ENCODE results near the gene C4orf50.

The C4orf50 gene

GRCh38 chr4:6018331-6018730 lies at the start of gene C4orf50:
C4orf50 (minus strand) TSS chr4:6018431.
- Histone ChIP-seq H3F3A (ENCODE audit: insufficient read depth, low read length) (no peaks in the 10 kb centered on the region), H3K4me3 (ENCODE audit: low read depth, low read length, poor library complexity, severe bottlenecking) (no peak within 1 kb of the TSS), H3K27me3 (ENCODE audit: insufficient read depth, low read length) (no peaks in the 10 kb centered on the region), H3K9me2 (ENCODE audit: low read depth, low read length) (no peaks in the 10 kb centered on the region), H3K9ac (ENCODE audit: low read length) (no peak within 1 kb of the TSS), H3K9me3 (ENCODE audit: low read length) (no peaks in the 10 kb centered on the region), H3K36me3 (ENCODE audit: insufficient read depth, low read length) (no peaks in the 10 kb centered on the region), H2AFZ (ENCODE audit: low read length) (no peak within 1 kb of the TSS), H4K20me1 (ENCODE audit: insufficient read depth, low read length) (no peaks in the 10 kb centered on the region), H3K27ac (ENCODE audit: low read depth, low read length, poor library complexity, severe bottlenecking) (no peak within 1 kb of the TSS), H3K79me2 (ENCODE audit: insufficient read depth, low read length) (no peaks in the 10 kb centered on the region), H3K4me1 (ENCODE audit: insufficient read depth, low read length, severe bottlenecking) (no peaks in the 10 kb centered on the region), H3K4me2 (ENCODE audit: low read length) (no peak within 1 kb of the TSS)
- no peak for TF ChIP-seq CTCF (IDR thresholded peaks at IDR 0.05; ENCODE audit: low read length)
- TF ChIP-seq EZH2 (IDR thresholded peaks at IDR 0.05; ENCODE audit: borderline replicate concordance, low read length), result no peak

GRCh38 chr4:6065934-6066590 lies 47.8 kb upstream of the C4orf50 start:
- Histone ChIP-seq H3K27ac (ENCODE audit: low read depth, low read length, poor library complexity, severe bottlenecking) (no peak overlapping the region), H3K4me3 (ENCODE audit: low read depth, low read length, poor library complexity, severe bottlenecking) (no peak overlapping the region), H3K9me3 (ENCODE audit: low read length) (no peaks in the 10 kb centered on the region), H3K27me3 (ENCODE audit: insufficient read depth, low read length) (no peaks in the 10 kb centered on the region), H3K9ac (ENCODE audit: low read length) (no peak overlapping the region), H3K36me3 (ENCODE audit: insufficient read depth, low read length) (no peaks in the 10 kb centered on the region), H3F3A (ENCODE audit: insufficient read depth, low read length) (no peaks in the 10 kb centered on the region), H3K9me2 (ENCODE audit: low read depth, low read length) (no peaks in the 10 kb centered on the region), H3K4me2 (ENCODE audit: low read length) (no peak overlapping the region), H2AFZ (ENCODE audit: low read length) (no peak overlapping the region), H3K4me1 (ENCODE audit: insufficient read depth, low read length, severe bottlenecking) (no peaks in the 10 kb centered on the region), H4K20me1 (ENCODE audit: insufficient read depth, low read length) (no peaks in the 10 kb centered on the region), H3K79me2 (ENCODE audit: insufficient read depth, low read length) (no peaks in the 10 kb centered on the region)
- TF ChIP-seq EZH2 (IDR thresholded peaks at IDR 0.05; ENCODE audit: borderline replicate concordance, low read length), result no peak
- no peak for TF ChIP-seq CTCF (IDR thresholded peaks at IDR 0.05; ENCODE audit: low read length)

DNA sequence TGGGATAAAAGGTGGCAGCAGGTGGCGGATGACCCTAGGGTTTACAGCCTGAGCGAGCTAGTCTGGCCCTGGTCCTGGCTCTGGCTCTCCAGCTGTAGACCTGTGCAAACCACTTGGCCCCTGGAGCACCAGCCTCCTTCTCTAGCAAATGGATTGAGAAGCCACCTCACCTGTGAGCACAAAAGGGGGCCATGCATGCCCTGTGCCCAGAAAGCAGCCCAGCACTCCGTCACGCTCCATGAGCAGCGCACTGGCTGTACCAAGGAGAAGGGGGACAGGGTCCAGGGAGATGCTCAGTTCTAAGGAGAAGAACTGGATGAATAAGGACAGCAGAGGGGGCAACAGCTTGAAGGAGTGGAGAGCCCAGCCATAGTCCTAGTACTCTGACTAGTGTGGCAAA lies 46.9 kb upstream of the C4orf50 start:
- Histone ChIP-seq H3K4me3 (ENCODE audit: low read depth, low read length, poor library complexity, severe bottlenecking) (no peak overlapping the region), H3K79me2 (ENCODE audit: insufficient read depth, low read length) (no peaks in the 10 kb centered on the region), H3K9ac (ENCODE audit: low read length) (no peak overlapping the region), H3K9me2 (ENCODE audit: low read depth, low read length) (no peaks in the 10 kb centered on the region), H3K36me3 (ENCODE audit: insufficient read depth, low read length) (no peaks in the 10 kb centered on the region), H2AFZ (ENCODE audit: low read length) (no peak overlapping the region), H3K27me3 (ENCODE audit: insufficient read depth, low read length) (no peaks in the 10 kb centered on the region), H3F3A (ENCODE audit: insufficient read depth, low read length) (no peaks in the 10 kb centered on the region), H3K27ac (ENCODE audit: low read depth, low read length, poor library complexity, severe bottlenecking) (no peak overlapping the region), H3K4me1 (ENCODE audit: insufficient read depth, low read length, severe bottlenecking) (no peaks in the 10 kb centered on the region), H3K9me3 (ENCODE audit: low read length) (no peaks in the 10 kb centered on the region), H3K4me2 (ENCODE audit: low read length) (no peak overlapping the region), H4K20me1 (ENCODE audit: insufficient read depth, low read length) (no peaks in the 10 kb centered on the region)
- TF ChIP-seq EZH2 (IDR thresholded peaks at IDR 0.05; ENCODE audit: borderline replicate concordance, low read length) (no peak), CTCF (IDR thresholded peaks at IDR 0.05; ENCODE audit: low read length) (no peak)

Measured in OCI-LY1 (cell line).